Skeletal muscle cell (primary cell): ENCODE measurements around the gene TLN1.

Experiments
- DNase-seq: peaks from one replicate; pipeline ENCODE4 v3.0.0-alpha.2; 2010; ENCODE audit warnings: low read depth
- H3K4me3 ChIP-seq: 2 replicates; pipeline ENCODE4 v1.5.1; 2011; ENCODE audit warnings: low read depth, mild to moderate bottlenecking, control low read depth, low read length, moderate library complexity

TLN1 gene

DNA sequence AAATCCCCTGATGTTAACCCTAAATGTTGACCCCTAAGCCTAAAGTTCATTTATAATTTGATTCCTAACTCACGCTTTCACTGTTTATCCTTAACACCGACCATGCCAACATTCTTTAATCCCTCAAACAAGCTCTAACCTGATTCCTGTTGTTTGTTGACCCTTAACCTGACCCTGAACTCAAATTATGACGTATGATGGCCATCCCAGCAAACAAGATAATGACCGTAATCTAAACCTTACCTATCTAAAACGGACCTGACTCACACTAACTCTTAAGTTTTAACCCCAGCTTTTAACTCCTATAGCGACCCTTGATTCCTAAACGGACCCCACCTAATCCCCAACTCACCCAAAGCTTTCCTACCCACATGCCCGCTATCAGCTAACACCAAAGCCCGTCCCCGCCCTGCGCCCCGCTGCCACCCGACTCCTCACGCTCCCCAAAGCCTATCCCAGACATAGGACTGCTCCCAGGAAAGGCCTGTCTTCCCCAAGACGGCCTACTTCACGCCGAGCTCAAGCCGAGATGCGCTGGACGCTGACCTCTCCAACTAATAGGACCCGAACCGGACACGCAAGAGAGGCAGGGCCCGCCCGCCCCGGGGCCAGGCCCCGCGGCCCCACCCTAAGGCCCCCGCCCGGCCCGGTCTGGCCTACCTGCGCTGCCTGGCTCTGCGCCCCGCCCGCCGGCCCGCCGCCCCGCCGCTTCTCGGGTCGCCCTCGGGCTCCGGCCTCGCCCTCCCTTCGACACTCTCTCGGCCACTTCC is 395 bp downstream of the TLN1 start:
- no peak for DNase-seq

GRCh38 chr9:35730486-35730854 is 1.5 kb downstream of the TLN1 start:
- H3K4me3 ChIP-seq = peak overlapping the region; percentile 90
- no peak for DNase-seq

More for the DNA sequence above, 395 bp downstream of the TLN1 start:
- H3K4me3 ChIP-seq = peak overlapping the region; percentile 90

GRCh38 chr9:35729700-35730485 is 2.1 kb downstream of the TLN1 start:
- peak; percentile 63 for DNase-seq
- peak overlapping the region; percentile 90 for H3K4me3 ChIP-seq

GRCh38 chr9:35729101-35729500 is 2.9 kb downstream of the TLN1 start:
- no peak for DNase-seq
- peak overlapping the region; percentile 90 for H3K4me3 ChIP-seq

GRCh38 chr9:35728041-35728971 is 3.7 kb downstream of the TLN1 start:
- DNase-seq = peak; percentile 71
- peak overlapping the region; percentile 90 for H3K4me3 ChIP-seq

- H3K4me3 ChIP-seq = peak overlapping the region; percentile 90
- DNase-seq = no peak
Observed at GRCh38 chr9:35727676-35728040, 4.3 kb downstream of the TLN1 start.

DNA sequence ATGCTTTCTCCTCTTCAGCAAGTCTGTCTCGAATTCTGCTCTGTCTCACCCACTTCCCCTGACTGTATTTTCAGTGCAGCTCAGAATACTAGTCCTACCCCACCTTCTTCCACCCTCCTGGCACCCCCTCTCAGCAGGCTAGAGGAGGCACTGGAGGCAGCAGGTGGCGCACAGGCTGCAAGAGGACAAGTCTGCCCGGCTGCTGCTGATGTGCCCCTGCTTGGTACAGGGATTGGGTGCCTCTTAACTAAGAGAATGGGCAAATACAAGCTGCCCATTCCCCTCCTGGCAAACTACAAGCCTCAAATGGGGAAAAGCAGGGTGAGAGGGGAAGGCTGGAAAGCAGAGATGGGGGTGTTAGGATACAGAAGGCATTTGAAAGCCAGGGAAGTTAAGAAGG is 5.1 kb downstream of the TLN1 start:
- no peak for DNase-seq
- no peak overlapping the region for H3K4me3 ChIP-seq

DNA sequence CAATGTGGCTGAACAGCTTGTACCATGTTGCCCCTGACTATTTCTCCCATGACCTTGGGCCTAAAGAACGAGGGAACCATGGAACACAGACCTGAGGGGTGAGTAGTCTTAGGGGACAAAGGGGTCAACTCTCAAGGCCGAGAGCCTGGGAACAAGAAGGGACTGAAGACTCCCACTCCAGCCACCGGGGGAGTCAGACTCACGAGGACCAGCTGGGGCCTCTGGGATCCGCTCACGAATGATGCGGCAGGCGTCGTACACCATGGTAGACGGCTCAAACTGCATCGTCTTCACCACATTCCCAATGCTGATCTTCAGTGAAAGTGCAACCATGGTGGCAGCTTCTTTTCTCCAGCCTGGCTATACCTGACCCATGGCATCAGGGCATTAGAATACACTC is 6.6 kb downstream of the TLN1 start:
- no peak overlapping the region for H3K4me3 ChIP-seq
- no peak for DNase-seq

DNA sequence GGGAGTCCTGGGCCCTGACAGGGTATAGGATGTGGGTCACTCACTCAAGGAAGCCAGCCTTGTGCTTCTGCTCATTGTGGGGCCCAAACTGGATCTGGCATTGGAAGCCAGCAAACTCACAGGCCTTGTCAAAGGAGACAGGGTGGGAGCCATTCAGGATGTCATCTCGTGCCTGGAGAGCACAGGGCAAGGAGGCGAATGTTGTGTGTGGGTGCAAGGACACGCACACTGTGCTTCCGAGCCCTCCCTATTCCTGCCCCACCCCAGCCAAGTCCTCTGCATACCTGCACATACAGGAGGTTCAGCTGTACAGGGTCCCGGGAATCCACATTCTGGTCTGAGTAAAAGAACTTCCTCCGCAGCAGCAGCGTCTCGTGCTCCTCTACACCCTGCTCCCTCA is 8.1 kb downstream of the TLN1 start:
- H3K4me3 ChIP-seq = no peak overlapping the region
- no peak for DNase-seq

DNA sequence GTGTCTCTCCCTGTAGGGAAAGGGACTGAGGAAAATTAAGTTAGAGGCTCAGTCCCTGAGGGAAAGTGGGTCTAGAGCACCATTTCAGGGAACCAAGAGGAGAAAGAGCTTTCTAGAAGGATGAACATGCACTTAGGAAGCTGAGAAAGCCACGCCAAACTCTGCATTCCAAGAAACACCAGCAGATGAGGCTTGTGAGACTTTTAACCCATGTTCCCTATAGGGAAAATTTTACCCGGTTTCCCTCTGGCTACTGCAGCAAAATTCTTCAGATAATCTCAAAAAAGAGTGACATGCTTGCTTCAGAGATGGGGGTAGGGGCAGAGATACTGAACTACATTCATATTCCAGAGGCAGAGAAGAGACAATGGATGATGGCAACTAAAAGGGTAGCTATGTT is 8.6 kb downstream of the TLN1 start:
- H3K4me3 ChIP-seq = no peak overlapping the region
- DNase-seq = no peak

- H3K4me3 ChIP-seq = no peak overlapping the region
- DNase-seq = no peak
Observed at GRCh38 chr9:35719546-35719945, 12.4 kb downstream of the TLN1 start.

DNA sequence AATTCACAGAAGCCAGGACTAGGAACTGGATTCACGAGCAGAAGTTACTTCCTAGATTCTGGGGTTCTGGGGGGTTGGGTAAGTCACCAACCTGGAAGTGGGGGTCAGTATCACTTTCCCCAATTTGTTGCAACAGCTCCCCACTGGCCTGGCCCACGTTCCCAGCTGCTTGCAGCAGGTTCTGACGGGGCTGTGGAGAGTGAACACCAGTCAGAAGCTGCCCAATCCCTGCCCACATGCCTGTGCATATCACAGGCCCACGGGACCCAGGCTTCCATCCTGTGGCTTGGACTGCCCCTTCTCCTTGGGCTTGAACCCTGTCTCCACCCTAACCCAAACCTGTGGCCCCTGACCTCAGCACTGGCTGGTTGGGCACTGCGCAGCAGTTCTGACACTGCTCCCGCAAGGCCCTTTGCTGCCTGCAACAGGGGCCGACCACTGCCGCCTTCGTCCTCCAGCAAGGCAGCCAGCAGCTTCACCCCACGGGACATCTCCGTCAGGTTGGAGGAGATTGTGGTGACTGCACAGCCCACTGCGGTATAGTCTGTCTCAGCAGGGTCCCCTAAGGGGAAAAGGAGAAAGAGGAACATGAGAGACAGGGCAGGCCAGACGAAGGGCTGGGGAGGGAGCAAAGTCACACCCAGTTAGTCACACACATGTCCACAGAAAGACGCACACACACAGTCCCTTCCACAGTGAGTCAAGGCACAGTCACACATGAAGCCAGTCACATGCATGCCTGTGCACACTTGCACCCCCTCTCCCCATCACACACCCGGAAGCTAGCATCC is 13.1 kb downstream of the TLN1 start:
- no peak overlapping the region for H3K4me3 ChIP-seq
- no peak for DNase-seq

- no peak for DNase-seq
- no peak overlapping the region for H3K4me3 ChIP-seq
Observed at GRCh38 chr9:35717132-35717870, 14.7 kb downstream of the TLN1 start.

DNA sequence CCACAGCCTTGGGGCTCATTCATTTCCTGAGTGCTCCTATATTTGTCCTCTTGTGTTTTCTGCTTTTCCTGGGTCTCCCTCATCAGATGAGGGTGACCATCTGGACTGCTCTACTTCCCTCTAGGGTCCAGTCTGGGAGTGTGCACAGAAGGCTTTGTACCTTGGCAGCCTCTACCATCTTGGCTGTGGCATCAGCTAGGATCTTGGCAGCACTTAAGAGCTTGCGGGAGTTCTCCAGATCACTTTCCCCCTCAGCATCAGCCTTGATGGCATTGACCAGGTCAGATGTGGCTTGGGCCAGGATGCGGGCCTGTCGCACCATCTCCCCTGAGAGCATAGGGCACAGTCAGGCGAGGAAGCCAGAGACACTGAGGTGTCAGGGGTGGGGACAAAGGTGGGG is 15.8 kb downstream of the TLN1 start:
- H3K4me3 ChIP-seq = no peak overlapping the region
- no peak for DNase-seq

DNA sequence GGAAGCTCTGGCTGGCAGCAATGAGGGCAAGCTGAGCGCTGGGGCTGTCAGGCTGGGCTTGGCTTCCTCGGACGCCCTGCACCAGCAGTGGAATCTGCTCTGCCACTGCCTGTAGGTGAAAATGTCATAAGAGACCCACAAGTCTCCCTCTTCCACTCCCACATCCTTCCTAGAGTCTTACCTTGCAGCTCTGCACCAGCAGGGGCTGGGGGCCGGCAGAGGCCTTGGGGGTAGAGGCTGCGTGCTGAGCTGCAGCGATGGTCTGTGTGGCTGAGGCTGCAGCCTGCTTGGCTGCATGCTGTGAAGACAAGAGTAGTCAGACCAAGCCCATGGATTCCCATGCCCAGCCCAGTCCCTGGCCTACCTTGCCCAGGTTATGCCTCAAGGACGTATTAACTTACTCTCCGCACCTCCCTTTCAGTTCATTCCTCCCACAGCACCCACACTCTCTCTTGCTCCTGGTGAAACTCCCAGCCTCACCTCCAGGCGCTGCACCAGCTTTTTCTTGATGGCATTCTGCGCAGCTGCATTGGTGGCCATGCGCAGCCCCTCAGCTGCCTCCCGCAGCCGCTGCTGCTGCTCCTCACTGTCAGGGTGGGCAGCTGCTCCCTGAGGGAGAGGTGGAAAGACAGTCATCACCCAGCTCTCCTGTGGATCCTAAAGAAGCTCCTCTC is 17.3 kb downstream of the TLN1 start:
- H3K4me3 ChIP-seq = no peak overlapping the region
- no peak for DNase-seq

DNA sequence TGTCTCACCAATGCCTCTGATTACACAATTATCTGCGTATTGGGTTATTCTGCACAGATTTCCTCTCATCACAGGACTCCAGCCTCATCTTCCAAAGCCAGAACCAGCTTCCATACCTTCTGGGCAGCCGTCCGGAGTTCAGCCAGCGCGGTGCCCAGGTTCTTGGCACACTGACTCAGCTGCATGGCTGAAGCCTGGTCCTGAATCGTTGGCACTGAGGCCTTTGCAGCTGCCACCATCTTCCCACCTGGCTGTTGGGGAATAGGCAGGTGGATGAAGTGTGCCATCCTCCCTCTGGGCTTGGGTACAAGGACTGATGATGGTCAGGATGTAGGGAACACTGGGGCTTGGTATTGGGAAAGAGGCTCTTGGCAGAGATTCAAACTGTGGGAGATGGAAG is 17.9 kb downstream of the TLN1 start:
- DNase-seq = no peak
- no peak overlapping the region for H3K4me3 ChIP-seq

GRCh38 chr9:35713578-35713977 is 18.4 kb downstream of the TLN1 start:
- no peak overlapping the region for H3K4me3 ChIP-seq
- DNase-seq = no peak

GRCh38 chr9:35712762-35713400 is 19.1 kb downstream of the TLN1 start:
- no peak overlapping the region for H3K4me3 ChIP-seq
- DNase-seq = no peak
